Hematopoietic multipotent progenitor cell (in vitro differentiated cells): Measurements from ENCODE around the gene HDHD5. TPM values are rescaled to one million over a fixed set of nuclear protein-coding genes. Genes with fewer than 3 reads are reported as not detected.
A peak's percentile ranks its signal among the peaks of the same experiment; 100 is the strongest.

Experiments
- DNase-seq, 3 donors: peaks; one replicate each; pipeline ENCODE4 v3.0.0-alpha.2; 2011 to 2015; ENCODE audit warnings: low read depth in 2 of 3, low spot score in 2 of 3
- total RNA-seq: library from RNA; depleted of rRNA; stranded (reverse); fragments of >200 nt; gene quantifications from one replicate; pipeline ENCODE4 v1.2.3, GENCODE V29; 2012

Gene HDHD5
- total RNA-seq, 1 donor: 31.5 TPM

DNA sequence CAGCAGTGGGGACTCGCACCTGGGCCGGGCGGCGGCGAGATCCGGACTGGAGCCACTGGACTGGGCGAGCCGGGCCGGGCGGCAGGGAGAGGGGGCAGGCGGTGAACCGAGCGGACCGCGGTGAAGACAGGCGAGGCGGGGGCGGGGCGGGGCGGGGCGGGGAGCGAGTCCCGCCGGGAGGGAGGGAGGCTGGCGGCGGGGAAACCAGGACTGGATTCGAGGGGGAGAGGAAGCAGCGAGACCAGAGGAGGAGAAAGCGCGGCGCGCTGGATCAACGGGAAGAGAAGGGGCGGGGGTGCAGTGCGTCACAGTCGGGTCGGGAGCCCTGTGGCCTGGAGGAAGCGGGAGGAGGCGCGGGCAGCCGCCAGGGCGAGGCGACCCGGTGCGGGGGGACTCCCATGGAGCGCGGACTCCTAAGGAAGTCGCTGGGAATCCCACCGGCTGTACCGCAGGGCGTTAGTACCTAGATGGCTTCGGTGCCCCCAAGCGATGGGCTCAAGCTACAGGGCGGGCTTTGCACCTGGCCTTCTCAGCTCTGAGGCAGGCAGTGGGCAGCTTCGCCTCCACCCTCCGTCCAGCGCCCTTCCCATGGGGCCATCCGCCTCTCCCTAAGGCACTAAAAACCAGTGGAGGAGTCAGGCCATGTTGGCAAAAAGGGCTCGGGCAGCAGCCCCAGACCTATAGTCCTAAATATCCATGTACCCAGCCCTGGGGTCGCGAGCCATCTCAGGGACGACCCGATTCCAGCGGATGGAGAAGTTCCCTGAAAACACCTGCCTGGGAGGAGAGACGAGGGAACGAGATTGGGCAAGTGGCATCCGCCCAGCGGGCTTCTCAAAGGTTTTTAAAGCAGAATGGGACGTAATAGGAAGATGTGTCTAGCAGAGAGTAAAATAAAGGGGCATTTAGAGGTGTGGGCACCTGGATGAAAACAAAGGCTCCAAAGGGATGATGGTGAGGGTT is 37.6 kb downstream of the HDHD5 start, which contains the start of gene TMEM121B:
Gene TMEM121B, minus strand, starts transcription at position 128 of the 963 bp plus-strand sequence. CDS start 233 bp downstream, outside the sequence.
- no peak for DNase-seq

DNA sequence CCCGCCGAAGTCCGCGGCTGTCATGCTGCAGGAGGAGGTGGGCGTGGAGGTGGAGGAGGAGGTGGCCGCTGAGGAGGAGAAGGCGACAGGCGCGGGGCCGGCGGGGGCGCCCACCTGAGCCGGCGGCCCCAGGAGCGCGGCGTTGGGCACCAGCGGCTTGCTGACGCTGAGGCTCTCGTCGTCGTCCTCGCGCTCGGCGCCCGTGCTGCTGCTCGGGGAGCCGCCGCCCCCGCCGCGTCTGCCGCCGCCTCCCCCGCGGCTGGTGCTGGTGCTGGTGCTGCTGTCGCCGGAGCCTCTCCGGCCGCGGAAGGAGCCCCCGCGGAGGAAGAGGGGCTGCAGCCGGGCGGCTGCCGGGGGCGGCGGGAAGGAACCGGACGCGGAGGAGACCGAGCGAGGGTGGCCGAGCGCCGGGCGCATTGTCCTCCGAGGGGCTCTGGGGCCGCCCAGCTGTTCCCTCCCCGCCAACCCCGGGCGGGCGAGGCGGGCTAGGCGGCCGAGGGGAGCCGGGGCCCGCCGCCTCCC is 38.3 kb downstream of the HDHD5 start:
- DNase-seq: no peak

GRCh38 chr22:17120281-17120680 is 38.8 kb downstream of the HDHD5 start:
- peak; percentile 28 to 65 (median 63) for DNase-seq

GRCh38 chr22:17119481-17120202 is 39.4 kb downstream of the HDHD5 start:
- no peak for DNase-seq

- DNase-seq: no peak
Observed at GRCh38 chr22:17118342-17118741, 40.7 kb downstream of the HDHD5 start.

DNA sequence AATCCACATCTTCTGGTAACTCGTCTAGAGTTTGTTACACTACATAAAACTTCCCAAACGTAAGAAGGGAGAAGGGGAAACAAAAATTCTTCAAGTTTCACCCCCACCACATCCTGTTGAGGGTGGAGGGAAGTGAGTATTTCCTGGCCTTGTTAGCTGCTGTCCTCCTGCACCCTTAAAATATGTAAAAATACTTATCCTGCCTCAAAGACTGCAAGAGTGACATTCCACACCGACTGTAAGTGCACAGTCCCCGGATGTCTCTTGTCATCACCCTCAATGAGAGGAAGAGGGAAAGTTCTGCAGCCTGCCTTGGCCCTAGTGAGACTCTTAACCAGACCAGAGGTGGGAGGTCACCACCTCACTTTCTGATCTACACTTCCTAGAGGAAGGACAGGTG is 41.2 kb downstream of the HDHD5 start:
- no peak for DNase-seq

DNA sequence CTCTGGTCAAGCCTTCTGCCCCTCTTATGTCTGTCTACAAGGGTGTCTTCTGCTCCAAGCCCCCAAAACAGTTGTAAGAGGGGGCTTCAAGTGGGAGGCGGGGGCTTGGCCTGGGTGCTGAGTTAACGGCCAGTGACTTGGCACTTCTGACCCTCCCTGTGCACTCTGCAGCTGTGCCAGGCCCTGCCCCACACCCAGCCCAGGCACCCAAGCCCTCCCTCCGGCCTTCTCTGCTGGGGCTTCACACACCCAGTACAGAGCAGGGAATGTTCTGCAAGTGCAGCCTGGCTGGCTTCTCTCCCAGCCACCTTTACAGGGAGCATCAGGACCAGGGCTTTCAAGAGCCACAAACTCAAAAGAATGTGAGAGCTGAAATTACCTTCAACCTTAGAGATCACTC is 41.7 kb downstream of the HDHD5 start:
- DNase-seq: no peak

DNA sequence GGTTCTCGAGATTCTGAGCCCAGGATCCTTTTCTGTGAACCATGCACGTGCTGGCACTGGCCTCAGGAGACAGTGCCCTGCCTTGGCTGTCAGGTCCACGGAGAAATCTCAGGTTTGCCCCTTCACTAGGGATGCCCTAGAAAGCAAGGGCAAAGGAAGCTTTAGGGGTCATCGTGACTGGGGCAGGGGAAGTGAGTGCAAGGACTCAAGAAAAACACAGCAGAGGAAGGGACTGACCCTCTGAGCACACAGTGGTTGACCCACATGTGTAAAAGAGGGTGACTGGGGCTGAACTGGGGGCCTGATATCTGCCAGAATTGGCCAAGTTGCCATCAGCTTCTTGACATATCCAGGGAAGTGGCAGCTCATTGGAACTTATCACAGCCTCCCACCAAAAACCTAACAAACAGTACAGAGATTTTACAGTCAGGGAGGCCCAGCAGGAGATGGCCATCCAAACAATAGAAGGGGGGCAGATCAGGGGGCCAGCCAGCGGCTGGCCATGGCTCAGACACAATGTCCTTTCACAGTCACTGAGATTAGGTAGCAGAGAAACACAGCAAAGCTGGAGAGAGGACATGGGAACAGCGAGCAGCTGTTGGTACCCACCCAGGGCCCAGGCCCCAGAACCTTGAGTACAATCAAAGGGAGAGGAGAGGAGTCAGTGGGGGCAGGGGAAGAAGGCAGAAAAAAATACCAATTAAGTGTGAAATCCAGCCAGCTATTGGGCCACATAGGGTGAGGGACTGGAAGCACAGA is 42.3 kb downstream of the HDHD5 start:
- DNase-seq: no peak

DNA sequence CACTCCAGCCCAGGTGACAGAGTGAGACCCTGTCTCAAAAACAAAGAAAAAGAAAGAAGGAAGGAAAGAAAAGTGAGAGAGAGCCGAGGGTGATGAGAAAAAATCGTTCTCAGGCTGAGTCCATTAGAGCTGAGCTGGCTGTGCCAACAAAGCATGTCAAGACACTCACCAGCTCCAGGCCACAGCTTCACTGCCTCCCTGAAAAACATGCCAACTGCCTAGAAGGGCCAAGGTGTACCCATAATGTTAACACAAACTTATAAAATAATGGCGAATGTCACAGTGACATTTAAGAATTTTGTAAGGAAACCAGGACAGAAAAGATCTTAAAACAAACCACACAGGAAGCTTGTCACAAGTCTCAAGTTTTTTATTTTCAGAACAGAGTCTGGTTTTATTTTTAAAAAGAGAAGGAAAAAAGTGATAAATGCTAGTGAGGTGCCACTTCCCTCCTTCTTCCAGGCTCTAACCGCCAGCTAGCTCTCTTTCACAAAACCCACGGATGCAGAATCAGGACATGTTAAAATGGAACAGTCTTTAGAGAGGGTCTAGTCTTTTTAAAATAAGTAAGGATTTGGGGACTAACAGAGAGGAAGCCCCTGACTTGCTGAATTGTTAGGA is 43.0 kb downstream of the HDHD5 start:
- no peak for DNase-seq

DNA sequence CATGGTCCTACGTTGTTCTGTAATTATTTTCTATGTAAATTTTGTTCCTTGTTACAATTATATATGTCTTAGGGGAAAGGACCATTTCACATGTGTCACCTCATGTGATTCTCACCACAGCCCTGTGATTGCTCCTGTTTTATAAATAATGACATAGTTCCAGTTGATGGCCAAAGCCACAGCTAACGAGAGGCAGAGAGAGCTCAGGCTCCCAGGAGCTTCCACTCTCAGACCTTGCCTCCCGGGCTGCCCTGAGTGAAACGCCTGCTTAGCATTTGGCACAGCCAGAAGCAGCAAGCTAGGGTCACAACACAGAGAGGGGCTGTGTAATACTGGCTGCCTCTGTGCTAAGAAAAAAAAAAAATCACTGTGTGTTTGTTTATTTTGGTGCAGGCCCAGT is 43.8 kb downstream of the HDHD5 start:
- no peak for DNase-seq

- no peak for DNase-seq
Observed at GRCh38 chr22:17114898-17115235, 44.2 kb downstream of the HDHD5 start.

GRCh38 chr22:17114173-17114897 is 44.7 kb downstream of the HDHD5 start:
- DNase-seq: no peak

DNA sequence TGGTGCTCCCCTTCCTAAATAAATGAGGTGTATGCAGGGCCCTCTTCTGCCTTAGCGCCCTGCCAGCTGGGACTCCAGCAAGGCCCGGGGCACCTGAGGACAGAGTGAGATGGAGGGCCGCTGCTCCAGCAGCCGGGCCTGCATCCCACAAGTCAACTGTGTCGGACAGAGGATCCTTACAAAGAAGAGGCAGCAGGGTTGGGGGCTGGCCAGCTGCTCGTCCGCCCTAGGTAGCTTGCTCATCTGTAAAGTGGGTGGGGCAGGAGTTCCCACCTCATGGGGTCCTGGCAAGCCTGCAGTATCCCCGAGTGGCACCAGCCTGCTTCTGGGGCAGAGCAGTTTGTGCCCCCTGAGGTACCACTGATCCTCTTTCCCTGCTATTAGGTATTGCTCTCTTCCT is 45.5 kb downstream of the HDHD5 start:
- no peak for DNase-seq

DNA sequence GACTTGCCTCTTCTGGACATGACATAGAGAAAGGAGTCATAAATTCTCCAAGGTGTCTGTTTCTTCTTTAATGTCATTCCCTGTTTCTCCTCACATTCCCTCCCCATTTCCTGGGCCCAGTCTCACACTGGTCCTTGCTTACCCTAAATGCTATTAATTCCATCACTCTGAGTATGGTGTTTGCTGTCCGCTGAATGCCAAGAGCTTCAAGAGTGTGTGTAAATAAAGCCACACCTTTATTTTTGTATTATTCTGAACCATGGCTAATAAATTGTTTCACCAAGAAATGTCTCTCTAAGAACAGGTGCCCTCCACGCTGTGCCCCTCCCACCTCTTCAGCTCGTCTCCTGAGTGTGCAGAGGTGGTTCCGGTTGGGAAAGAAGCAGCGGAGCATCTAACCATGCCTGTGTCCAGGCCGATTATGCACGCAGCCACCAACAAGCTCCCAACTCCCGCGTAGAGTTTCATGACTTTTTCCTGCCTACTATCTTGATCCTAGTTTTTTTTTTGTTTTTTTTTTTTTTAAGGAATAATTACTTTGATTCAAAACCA is 46.5 kb downstream of the HDHD5 start:
- DNase-seq: no peak

DNA sequence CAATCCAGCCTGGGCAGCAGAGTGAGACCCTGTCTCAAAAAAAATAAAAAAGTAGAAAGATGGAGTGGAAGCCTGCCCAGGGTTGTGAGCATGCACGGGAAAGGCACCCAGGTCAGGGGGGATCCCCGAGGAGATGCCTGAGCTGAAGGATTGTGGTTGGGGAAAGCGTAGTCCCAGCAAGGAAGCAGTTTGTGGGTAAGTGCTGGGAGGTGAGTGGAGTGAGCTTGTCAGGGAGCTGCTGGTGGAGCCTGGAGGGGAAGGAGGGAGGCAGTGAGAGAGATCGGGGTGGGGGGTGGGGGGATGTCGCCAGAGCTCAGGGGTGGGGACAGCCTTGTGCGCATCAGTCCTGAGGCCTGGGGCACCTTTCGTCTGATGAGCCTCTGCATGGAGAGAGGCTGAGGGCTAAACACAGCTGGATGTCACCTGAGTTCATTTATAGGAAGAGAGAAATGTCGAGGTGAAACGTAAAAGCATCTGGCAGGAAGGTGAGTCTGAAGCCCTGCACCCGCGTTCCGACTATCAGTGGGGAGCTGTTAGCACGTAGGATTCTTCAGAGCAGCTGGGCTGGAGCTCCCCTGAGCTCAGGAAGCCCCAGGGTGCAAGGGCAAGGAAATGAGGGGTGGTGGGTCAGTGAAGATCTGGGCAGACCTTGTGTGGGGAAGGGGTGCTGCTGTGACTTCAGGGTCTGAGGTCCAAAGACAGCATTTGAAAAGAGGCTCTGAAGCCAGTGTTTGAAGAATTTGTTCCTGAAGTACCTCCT is 48.1 kb downstream of the HDHD5 start:
- DNase-seq: no peak

DNA sequence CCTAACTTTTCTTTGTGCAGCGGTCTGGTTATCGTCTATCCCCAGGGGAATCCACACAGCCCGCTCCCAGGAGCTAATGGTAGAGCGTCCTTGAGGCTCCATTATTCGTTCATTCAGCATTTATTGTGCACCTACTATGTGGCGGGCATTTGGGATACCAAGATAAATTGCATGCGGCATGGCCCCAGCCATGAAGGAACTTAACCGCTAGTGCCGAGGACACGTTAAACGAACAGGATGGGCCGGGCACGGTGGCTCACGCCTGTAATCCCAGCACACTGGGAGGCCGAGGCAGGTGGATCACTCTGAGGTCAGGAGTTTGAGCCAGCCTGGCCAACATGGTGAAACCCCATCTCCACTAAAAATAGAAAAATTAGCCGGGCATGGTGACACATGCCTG is 49.1 kb downstream of the HDHD5 start:
- DNase-seq: no peak

DNA sequence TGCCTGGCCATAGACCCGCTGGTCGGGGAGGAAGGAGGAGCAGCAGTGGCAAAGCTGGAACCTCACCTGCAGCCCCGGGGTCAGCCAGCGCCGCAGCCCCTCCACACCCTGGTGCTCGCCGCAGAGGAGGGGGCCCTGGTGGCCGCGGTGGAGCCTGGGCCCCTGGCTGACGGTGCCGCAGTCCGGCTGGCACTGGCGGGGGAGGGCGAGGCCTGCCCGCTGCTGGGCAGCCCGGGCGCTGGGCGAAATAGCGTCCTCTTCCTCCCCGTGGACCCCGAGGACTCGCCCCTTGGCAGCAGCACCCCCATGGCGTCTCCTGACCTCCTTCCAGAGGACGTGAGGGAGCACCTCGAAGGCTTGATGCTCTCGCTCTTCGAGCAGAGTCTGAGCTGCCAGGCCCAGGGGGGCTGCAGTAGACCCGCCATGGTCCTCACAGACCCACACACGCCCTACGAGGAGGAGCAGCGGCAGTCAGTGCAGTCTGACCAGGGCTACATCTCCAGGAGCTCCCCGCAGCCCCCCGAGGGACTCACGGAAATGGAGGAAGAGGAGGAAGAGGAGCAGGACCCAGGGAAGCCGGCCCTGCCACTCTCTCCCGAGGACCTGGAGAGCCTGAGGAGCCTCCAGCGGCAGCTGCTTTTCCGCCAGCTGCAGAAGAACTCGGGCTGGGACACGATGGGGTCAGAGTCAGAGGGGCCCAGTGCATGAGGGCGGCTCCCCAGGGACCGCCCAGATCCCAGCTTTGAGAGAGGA is 49.8 kb downstream of the HDHD5 start:
- no peak for DNase-seq
